A549 (cell line): Measurements from ENCODE around the gene UMODL1. TPM values are rescaled to one million over a fixed set of nuclear protein-coding genes. Genes with fewer than 3 reads are reported as not detected.

Experiments used
- ATAC-seq, 2 experiments: fragments of 200-7000 bp in 1 of 2; fragments of >200 bp in 1 of 2; cut with Nextera tagmentation in 1 of 2; cut with Tn5 transposase in 1 of 2; 3 replicates each; pipeline versions ENCODE4 v1.8.0 to v1.9.1; 2018 to 2020; ENCODE audit warnings: mild to moderate bottlenecking in 1 of 2, moderate library complexity in 1 of 2
- CTCF ChIA-PET: fragments of 300-600 bp; sonication (Branson Sonifier 250); formaldehyde crosslinking; extraction: SDS; loops from one replicate; lab custom pipeline; 2021; ENCODE audit warnings: antibody characterized with exemption, inconsistent platforms; lab: Yijun Ruan, JAX
- POLR2A ChIA-PET: fragments of 350-600 bp; formaldehyde crosslinking; extraction: SDS; loops from one replicate; lab custom pipeline; 2021; ENCODE audit warnings: antibody characterized with exemption, inconsistent platforms; lab: Yijun Ruan, JAX
- DNase-seq, 2 experiments: peaks; one replicate each; pipeline versions ENCODE4 v3.0.0 to v3.0.0-alpha.2; 2011 to 2016; ENCODE audit warnings: low read depth in 1 of 2, low spot score in 1 of 2
- FAIRE-seq: peaks from 2 replicates; lab custom pipeline; 2011; peaks lifted over from hg19 to GRCh38; lab: Jason Lieb, UNC
- H3K27ac ChIP-seq, 2 experiments: fragments of >200 bp; sonication (Bioruptor Twin); formaldehyde crosslinking; 3 replicates each; pipeline ENCODE4 v1.5.1; 2016 to 2017
- H3K4me1 ChIP-seq: fragments of >200 bp; sonication (Bioruptor Twin); formaldehyde crosslinking; 3 replicates; pipeline ENCODE4 v1.6.1; 2016
- H3K4me2 ChIP-seq: fragments of >200 bp; sonication (Bioruptor Twin); formaldehyde crosslinking; 3 replicates; pipeline ENCODE4 v1.6.1; 2016
- H3K4me3 ChIP-seq: fragments of >200 bp; sonication (Bioruptor Twin); formaldehyde crosslinking; 3 replicates; pipeline ENCODE4 v1.5.1; 2016
- H3K9me3 ChIP-seq: fragments of >200 bp; sonication (Bioruptor Twin); formaldehyde crosslinking; 3 replicates; pipeline ENCODE4 v1.6.1; 2016
- CEBPB ChIP-seq, 2 experiments: fragments of >200 bp in 1 of 2; sonication (Bioruptor Twin) in 1 of 2; formaldehyde crosslinking in 1 of 2; IDR thresholded peaks; 2 replicates each; pipeline ENCODE4 v1.6.1; 2012 to 2016
- CHD2 ChIP-seq: fragments of 150-350 bp; IDR thresholded peaks from 2 replicates; pipeline ENCODE4 v1.6.1; 2014; ENCODE audit warnings: low read length; ENCODE audit not compliant: partially characterized antibody
- ESRRA ChIP-seq: fragments of 150-350 bp; IDR thresholded peaks from 2 replicates; pipeline ENCODE4 v1.6.1; 2014; ENCODE audit warnings: mild to moderate bottlenecking, low read length, borderline replicate concordance
- HOXB5 ChIP-seq: fragments of 250-450 bp; sonication (Bioruptor Pico); IDR thresholded peaks from 2 replicates; pipeline ENCODE4 v1.5.0; 2020; ENCODE audit warnings: mild to moderate bottlenecking, moderate library complexity
- JUN ChIP-seq, 2 experiments: fragments of >200 bp; sonication (Bioruptor Twin); formaldehyde crosslinking; IDR thresholded peaks; 2 replicates in 1 of 2; 3 replicates in 1 of 2; pipeline ENCODE4 v1.6.1; 2016 to 2017
- POLR2A ChIP-seq: IDR thresholded peaks from 2 replicates; pipeline ENCODE4 v1.6.1; 2012; ENCODE audit warnings: mild to moderate bottlenecking, low read length
- REST ChIP-seq: fragments of 200-600 bp; sonication (generic); IDR thresholded peaks from 2 replicates; pipeline ENCODE4 v1.6.1; 2016; ENCODE audit warnings: antibody characterized with exemption, mild to moderate bottlenecking, moderate library complexity
- RFX5 ChIP-seq: fragments of 450-650 bp; IDR thresholded peaks from 2 replicates; pipeline ENCODE4 v1.7.1; 2014; ENCODE audit warnings: antibody characterized with exemption, mild to moderate bottlenecking, moderate library complexity
- RNF2 ChIP-seq: fragments of 200-600 bp; sonication (generic); IDR thresholded peaks from 2 replicates; pipeline ENCODE4 v1.6.1; 2016; ENCODE audit warnings: low read depth, mild to moderate bottlenecking, antibody characterized with exemption, moderate library complexity, borderline replicate concordance
- ZC3H11A ChIP-seq: fragments of 450-650 bp; IDR thresholded peaks from 2 replicates; pipeline ENCODE4 v1.6.1; 2014; ENCODE audit warnings: antibody characterized with exemption, mild to moderate bottlenecking
- ZFP36 ChIP-seq: fragments of 450-650 bp; IDR thresholded peaks from 2 replicates; pipeline ENCODE4 v1.6.1; 2014; ENCODE audit warnings: borderline replicate concordance; ENCODE audit not compliant: partially characterized antibody
- ZSCAN20 ChIP-seq: fragments of 250-450 bp; sonication (Bioruptor Pico); IDR thresholded peaks from 2 replicates; pipeline ENCODE4 v1.8.0; 2022; ENCODE audit warnings: mild to moderate bottlenecking, moderate library complexity
- WGBS: methylation state at CpG from one replicate; pipeline ENCODE4 v1.1.6; 2017; ENCODE audit errors: missing lambda C conversion rate; 5-methylcytosine and 5-hydroxymethylcytosine counted together
- polyA plus RNA-seq, 4 experiments: library from polyadenylated mRNA; depleted of rRNA in 3 of 4; stranded (reverse); fragments of >200 nt; fragmentation: RNase III in 1 of 4; extraction: RNeasy Plus Mini Kit Qiagen cat#74134 plus additional on column Dnase treatment in 1 of 4; gene quantifications; 2 replicates in 3 of 4; 3 replicates in 1 of 4; pipeline ENCODE4 v1.2.3, GENCODE V29; 2011 to 2017
- TF ChIP-seq, protein P1 (sequence below): IDR thresholded peaks from 2 replicates; pipeline ENCODE4 v1.6.1; 2012
- TF ChIP-seq, protein P2 (sequence below): fragments of 450-650 bp; IDR thresholded peaks from 2 replicates; pipeline ENCODE4 v1.6.1; 2014; ENCODE audit warnings: antibody characterized with exemption
- TF ChIP-seq, protein P3 (sequence below): IDR thresholded peaks from 2 replicates; pipeline ENCODE4 v1.6.1; 2012

Gene UMODL1
- polyA plus RNA-seq, 2 of the 4 experiments (the other 2 are of a cell fraction), result not detected

DNA sequence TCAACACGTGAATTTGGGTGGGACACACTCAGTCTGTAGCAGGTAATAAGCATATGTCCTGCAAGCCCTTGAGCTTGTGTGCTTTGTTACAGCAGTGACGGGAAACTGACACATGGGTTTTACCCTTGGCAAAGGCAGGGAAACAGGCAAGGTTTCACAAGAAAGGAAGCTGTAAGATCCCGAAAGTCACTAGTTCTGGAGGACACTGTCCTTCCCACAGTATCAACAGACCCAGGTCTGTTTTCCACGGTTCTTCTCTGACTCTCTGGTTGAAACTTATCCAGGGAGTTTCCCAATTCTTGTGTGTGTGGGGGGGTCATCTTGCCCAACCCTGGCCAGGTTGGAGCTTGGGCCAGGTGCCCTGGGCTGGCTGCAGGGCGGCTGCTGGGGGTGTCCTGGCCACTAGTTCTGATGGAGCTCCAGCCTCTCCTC is 31.6 kb upstream of the UMODL1 start:
- H3K4me2 ChIP-seq, result no peak overlapping the region
- H3K27ac ChIP-seq, result no peak overlapping the region
- DNase-seq (no peak), FAIRE-seq (no peak), ATAC-seq (no peak)
- no peak overlapping the region for H3K4me3 ChIP-seq
- ChIA-PET CTCF (interaction anchor here (2.4 kb wide), 1 partner anchor 68 kb away, joined by 6 read pairs; no protein-coding TSS in a partner anchor), POLR2A (no interaction called here)
- no peaks in the 10 kb centered on the region for H3K9me3 ChIP-seq
- peaks cover 5% of the 10 kb centered on the region; the same call in 2 of the 3 replicates for H3K4me1 ChIP-seq
- WGBS, result 61% methylated on average over 5 of the region's 5 CpGs
- TF ChIP-seq POLR2A, result no peak
- no peak for TF ChIP-seq HOXB5 (CRISPR knock-in tag)
- TF ChIP-seq RFX5, result no peak
- TF ChIP-seq, protein P1, sequence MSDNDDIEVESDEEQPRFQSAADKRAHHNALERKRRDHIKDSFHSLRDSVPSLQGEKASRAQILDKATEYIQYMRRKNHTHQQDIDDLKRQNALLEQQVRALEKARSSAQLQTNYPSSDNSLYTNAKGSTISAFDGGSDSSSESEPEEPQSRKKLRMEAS, result no peak
- TF ChIP-seq ZFP36, result no peak
- no peak for TF ChIP-seq ZC3H11A
- no peak for TF ChIP-seq ESRRA
- TF ChIP-seq ZSCAN20, result no peak
- TF ChIP-seq CEBPB (IDR thresholded peaks at IDR 0.05), result no peak

- FAIRE-seq, result no peak
- Histone ChIP-seq H3K4me3 (no peak overlapping the region), H3K4me1 (peaks cover 5% of the 10 kb centered on the region; the same call in 2 of the 3 replicates), H3K27ac (peak overlapping the region in 1 of 2 experiments; percentile 24; a peak in 1 of 6 replicates), H3K4me2 (no peak overlapping the region), H3K9me3 (no peaks in the 10 kb centered on the region)
- no peak for TF ChIP-seq CHD2
- no peak for TF ChIP-seq REST
- TF ChIP-seq, protein P2, sequence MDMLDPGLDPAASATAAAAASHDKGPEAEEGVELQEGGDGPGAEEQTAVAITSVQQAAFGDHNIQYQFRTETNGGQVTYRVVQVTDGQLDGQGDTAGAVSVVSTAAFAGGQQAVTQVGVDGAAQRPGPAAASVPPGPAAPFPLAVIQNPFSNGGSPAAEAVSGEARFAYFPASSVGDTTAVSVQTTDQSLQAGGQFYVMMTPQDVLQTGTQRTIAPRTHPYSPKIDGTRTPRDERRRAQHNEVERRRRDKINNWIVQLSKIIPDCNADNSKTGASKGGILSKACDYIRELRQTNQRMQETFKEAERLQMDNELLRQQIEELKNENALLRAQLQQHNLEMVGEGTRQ, result no peak
- TF ChIP-seq, protein P3, sequence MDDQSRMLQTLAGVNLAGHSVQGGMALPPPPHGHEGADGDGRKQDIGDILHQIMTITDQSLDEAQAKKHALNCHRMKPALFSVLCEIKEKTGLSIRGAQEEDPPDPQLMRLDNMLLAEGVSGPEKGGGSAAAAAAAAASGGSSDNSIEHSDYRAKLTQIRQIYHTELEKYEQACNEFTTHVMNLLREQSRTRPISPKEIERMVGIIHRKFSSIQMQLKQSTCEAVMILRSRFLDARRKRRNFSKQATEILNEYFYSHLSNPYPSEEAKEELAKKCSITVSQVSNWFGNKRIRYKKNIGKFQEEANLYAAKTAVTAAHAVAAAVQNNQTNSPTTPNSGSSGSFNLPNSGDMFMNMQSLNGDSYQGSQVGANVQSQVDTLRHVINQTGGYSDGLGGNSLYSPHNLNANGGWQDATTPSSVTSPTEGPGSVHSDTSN, result no peak
- TF ChIP-seq JUN (IDR thresholded peaks at IDR 0.05), result no peak
- DNase-seq, result no peak
- 86% methylated on average over 11 of the region's 12 CpGs for WGBS
- no peak; a peak in 1 of 6 replicates for ATAC-seq
- ChIA-PET POLR2A (no interaction called here), CTCF (interaction anchor here (2.4 kb wide), 1 partner anchor 68 kb away, joined by 6 read pairs; no protein-coding TSS in a partner anchor)
These were observed 31.2 kb upstream of the UMODL1 start for GRCh38 chr21:42039911-42040351.

DNA sequence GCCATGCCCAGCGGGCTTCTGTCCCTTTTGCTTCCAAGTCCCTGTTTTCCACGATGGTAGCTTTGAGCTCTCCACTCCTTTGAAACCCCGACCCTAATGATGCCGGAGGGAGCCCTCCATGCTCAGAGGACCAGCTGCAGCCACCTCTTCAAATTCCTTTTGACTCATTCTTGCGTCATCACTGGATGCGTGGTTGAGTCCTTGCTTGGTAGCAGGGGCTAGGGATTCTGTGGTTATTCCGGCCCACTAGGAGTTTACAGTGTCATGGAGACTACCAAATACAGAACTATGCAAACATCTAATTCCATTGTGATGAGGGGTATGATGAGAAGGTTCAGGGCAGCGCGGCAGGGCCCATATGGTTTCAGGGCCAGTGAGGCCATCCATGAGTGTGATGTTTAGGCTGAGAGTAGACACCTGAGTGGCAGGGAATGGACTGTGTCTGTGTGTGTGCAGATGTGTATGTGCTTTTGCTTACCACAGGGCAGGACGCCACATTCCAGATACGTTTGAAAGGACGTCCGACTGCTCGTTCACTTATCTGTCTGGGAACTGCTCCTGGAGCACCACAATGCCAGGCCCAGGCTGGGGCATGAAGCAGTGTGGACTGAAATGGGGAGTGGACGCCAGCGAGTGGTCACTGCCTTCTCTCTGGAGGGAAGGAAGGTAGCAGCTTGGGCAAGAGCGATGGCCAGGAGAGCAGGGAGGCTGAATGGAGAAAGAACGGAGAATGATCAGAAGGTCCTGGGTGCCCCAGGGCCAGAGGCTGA is 30.5 kb upstream of the UMODL1 start:
- FAIRE-seq, result no peak
- DNase-seq, result peak; percentile 57 to 58
- ChIA-PET CTCF (interaction anchor here (0.7 to 2.4 kb wide), 2 partner anchors 67 to 77 kb away, joined by 3 to 6 read pairs; no protein-coding TSS in a partner anchor), POLR2A (no interaction called here)
- Histone ChIP-seq H3K4me3 (no peak overlapping the region), H3K27ac (peak overlapping the region in 1 of 2 experiments; percentile 34; a peak in 2 of 6 replicates), H3K4me2 (no peak overlapping the region), H3K9me3 (no peaks in the 10 kb centered on the region), H3K4me1 (peaks cover 5% of the 10 kb centered on the region; the same call in 2 of the 3 replicates)
- TF ChIP-seq CEBPB (IDR thresholded peaks at IDR 0.05), result peak in 1 of 2 experiments; percentile 61; a peak in 1 of 4 replicates
- no peak for TF ChIP-seq RNF2
- ATAC-seq, result peak; percentile 64 to 89; a peak in 5 of 6 replicates
- 46% methylated on average over 18 of the region's 18 CpGs for WGBS
